ENCODE data around the gene CELSR2. TPM values are rescaled to one million over a fixed set of nuclear protein-coding genes. Genes with fewer than 3 reads are reported as not detected.

The CELSR2 gene
- total RNA-seq, 1 experiment from 2014 or later: 17.1 TPM

DNA sequence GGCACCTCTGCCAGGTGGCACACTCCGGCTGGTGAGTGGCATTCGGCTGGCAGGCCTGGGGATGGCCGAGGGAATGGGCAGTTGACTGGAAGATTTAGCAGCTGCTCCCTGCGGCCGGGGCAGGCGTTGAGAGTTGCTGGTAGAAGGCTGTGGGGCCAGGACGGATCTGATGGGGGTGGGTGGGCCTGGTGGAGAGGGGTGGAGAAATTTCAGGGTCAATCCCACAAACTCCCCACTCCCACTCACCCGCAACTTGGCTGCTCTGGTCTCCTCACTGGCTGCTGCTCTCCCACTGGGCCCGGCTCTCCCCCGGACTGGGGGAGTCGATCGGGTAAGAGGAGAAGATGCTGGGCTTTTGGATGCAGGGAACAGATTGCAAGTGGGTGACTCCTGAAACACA lies 31.5 kb downstream of the CELSR2 start:
- Histone ChIP-seq H3K9me3 (ENCODE audit: control insufficient read depth in 1 of 2, insufficient read depth in 1 of 2, low read depth in 1 of 2, low read length in 2 of 2) (no peaks in the 10 kb centered on the region), H3K36me3 (ENCODE audit: control insufficient read depth in 1 of 2, insufficient read depth in 2 of 2, low read length in 2 of 2) (peaks cover 8 to 23% of the 10 kb centered on the region in 2 experiments; a peak in 2 of 4 replicates), H3K79me2 (ENCODE audit: insufficient read depth, low read length) (peaks cover 18% of the 10 kb centered on the region; the same call in 1 of the 2 replicates), H3K9ac (ENCODE audit: low read length) (no peak overlapping the region), H3K4me3 (replicated peaks in 1 of 2; ENCODE audit: low read depth in 1 of 2, low read length in 2 of 2) (no peak overlapping the region), H3K4me2 (ENCODE audit: low read length) (no peak overlapping the region), H3K27ac (ENCODE audit: low read depth, low read length) (no peak overlapping the region), H2AFZ (ENCODE audit: low read depth, low read length, poor library complexity, severe bottlenecking) (no peak overlapping the region), H3K9me2 (ENCODE audit: insufficient read depth) (no peaks in the 10 kb centered on the region), H4K20me1 (ENCODE audit: insufficient read depth) (no peaks in the 10 kb centered on the region), H3K27me3 (ENCODE audit: insufficient read depth, low read length) (no peaks in the 10 kb centered on the region), H3K4me1 (ENCODE audit: control insufficient read depth in 1 of 2, insufficient read depth in 2 of 2, low read length in 2 of 2) (peaks cover 12 to 29% of the 10 kb centered on the region in 2 experiments; a peak in 3 of 4 replicates)
- intact Hi-C loops (cut with micrococcal nuclease): no loop called here
- CTCF ChIA-PET: no interaction called here
- TF ChIP-seq FOSL1 (IDR thresholded peaks at IDR 0.05; ENCODE audit: low read depth) (no peak), SIN3A (IDR thresholded peaks at IDR 0.05; ENCODE audit: low read depth) (no peak), POLR2AphosphoS5 (IDR thresholded peaks at IDR 0.05; ENCODE audit: low read depth, low read length) (no peak), SP1 (IDR thresholded peaks at IDR 0.05; ENCODE audit: low read depth) (no peak), CBX3 (IDR thresholded peaks at IDR 0.05; ENCODE audit: low read depth) (no peak), RAD21 (IDR thresholded peaks at IDR 0.05; ENCODE audit: low read depth) (no peak)
- POLR2A ChIA-PET: no interaction called here
- RAD21 ChIA-PET (ENCODE audit: low non-redundant PET in 1 of 2, low total read pairs in 2 of 2, uncharacterized antibody in 2 of 2, unreplicated experiment in 2 of 2): no interaction called here
- ATAC-seq (no peak), DNase-seq (ENCODE audit: low read depth, low spot score) (no peak)
- no TSS peak for BruUV-seq (replicated peaks)

DNA sequence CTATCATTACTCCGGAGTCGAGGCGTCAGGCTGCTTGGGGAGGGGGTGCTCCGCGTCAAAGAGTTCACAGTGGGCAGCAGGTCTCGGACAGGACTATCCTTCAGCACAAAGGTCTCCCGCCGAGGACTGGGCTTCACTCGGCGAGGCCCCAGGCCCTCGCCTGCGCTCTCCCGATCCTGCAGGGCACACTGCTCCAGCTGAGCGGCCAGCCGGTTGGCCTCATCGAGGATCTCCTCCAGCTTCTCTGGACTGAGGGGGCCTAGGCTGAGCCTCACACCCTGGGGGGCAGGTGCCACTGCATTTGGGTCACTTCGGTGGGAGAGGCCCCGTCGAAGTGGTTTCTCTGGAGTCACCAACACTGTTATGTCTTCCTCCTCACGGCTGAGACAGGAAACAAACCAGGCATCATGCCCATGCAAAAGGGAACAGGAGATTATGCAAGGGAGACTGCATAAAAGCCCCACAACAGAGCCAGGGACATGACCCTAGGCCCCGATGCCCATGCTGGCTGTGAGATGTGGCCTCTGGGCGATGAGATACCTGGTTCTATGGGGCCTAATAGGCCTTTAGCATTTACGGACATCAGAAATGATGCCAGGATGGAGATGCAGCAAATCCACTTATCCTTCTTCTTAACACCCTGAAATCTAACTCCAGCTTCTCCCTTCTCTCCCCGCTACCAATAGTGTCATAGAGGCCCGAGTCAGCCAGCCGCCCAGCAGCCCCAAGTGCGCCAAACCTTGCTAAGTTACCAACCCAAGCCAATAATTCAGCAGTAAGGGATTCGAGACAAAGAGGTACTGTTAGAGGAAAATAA lies 32.5 kb downstream of the CELSR2 start:
- TF ChIP-seq JUND (IDR thresholded peaks at IDR 0.05) (no peak), ZFX (IDR thresholded peaks at IDR 0.05) (no peak), SP1 (IDR thresholded peaks at IDR 0.05; ENCODE audit: low read depth) (no peak)
- TF ChIP-seq, protein P1, sequence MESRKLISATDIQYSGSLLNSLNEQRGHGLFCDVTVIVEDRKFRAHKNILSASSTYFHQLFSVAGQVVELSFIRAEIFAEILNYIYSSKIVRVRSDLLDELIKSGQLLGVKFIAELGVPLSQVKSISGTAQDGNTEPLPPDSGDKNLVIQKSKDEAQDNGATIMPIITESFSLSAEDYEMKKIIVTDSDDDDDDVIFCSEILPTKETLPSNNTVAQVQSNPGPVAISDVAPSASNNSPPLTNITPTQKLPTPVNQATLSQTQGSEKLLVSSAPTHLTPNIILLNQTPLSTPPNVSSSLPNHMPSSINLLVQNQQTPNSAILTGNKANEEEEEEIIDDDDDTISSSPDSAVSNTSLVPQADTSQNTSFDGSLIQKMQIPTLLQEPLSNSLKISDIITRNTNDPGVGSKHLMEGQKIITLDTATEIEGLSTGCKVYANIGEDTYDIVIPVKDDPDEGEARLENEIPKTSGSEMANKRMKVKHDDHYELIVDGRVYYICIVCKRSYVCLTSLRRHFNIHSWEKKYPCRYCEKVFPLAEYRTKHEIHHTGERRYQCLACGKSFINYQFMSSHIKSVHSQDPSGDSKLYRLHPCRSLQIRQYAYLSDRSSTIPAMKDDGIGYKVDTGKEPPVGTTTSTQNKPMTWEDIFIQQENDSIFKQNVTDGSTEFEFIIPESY (IDR thresholded peaks at IDR 0.05; ENCODE audit: extremely low read depth, insufficient replicate concordance, low read length): no peak
- DNase-seq (ENCODE audit: low read depth, low spot score) (no peak), ATAC-seq (no peak)
- Histone ChIP-seq H3K27ac (ENCODE audit: low read depth, low read length) (peak overlapping the region; percentile 80), H3K27me3 (ENCODE audit: insufficient read depth, low read length) (no peaks in the 10 kb centered on the region), H3K79me2 (ENCODE audit: insufficient read depth, low read length) (peaks cover 18% of the 10 kb centered on the region; the same call in 1 of the 2 replicates), H3K36me3 (ENCODE audit: control insufficient read depth in 1 of 2, insufficient read depth in 2 of 2, low read length in 2 of 2) (peaks cover 8 to 23% of the 10 kb centered on the region in 2 experiments; a peak in 2 of 4 replicates), H3K4me3 (replicated peaks in 1 of 2; ENCODE audit: low read depth in 1 of 2, low read length in 2 of 2) (peak overlapping the region; percentile 78 to 87), H3K9me2 (ENCODE audit: insufficient read depth) (no peaks in the 10 kb centered on the region), H3K9me3 (ENCODE audit: control insufficient read depth in 1 of 2, insufficient read depth in 1 of 2, low read depth in 1 of 2, low read length in 2 of 2) (no peaks in the 10 kb centered on the region), H3K4me1 (ENCODE audit: control insufficient read depth in 1 of 2, insufficient read depth in 2 of 2, low read length in 2 of 2) (peaks cover 12 to 26% of the 10 kb centered on the region in 2 experiments; a peak in 3 of 4 replicates), H4K20me1 (ENCODE audit: insufficient read depth) (no peaks in the 10 kb centered on the region), H3K9ac (ENCODE audit: low read length) (peak overlapping the region; percentile 79), H2AFZ (ENCODE audit: low read depth, low read length, poor library complexity, severe bottlenecking) (no peak overlapping the region), H3K4me2 (ENCODE audit: low read length) (peak overlapping the region; percentile 88)
- ChIA-PET RAD21 (ENCODE audit: low non-redundant PET in 1 of 2, low total read pairs in 2 of 2, uncharacterized antibody in 2 of 2, unreplicated experiment in 2 of 2) (no interaction called here), POLR2A (interaction anchor here (1.1 kb wide), 1 partner anchor 22 kb away, joined by 3 read pairs; no protein-coding TSS in a partner anchor), CTCF (interaction anchor here (1.2 to 1.9 kb wide), 4 partner anchors 115 to 251 kb away, joined by 3 to 18 read pairs (median 4); no protein-coding TSS in a partner anchor)
- intact Hi-C loops (cut with micrococcal nuclease): no loop called here
- BruUV-seq (replicated peaks): TSS peak; percentile 60
